ENCODE data around the gene FOXP1.

FOXP1 gene

DNA sequence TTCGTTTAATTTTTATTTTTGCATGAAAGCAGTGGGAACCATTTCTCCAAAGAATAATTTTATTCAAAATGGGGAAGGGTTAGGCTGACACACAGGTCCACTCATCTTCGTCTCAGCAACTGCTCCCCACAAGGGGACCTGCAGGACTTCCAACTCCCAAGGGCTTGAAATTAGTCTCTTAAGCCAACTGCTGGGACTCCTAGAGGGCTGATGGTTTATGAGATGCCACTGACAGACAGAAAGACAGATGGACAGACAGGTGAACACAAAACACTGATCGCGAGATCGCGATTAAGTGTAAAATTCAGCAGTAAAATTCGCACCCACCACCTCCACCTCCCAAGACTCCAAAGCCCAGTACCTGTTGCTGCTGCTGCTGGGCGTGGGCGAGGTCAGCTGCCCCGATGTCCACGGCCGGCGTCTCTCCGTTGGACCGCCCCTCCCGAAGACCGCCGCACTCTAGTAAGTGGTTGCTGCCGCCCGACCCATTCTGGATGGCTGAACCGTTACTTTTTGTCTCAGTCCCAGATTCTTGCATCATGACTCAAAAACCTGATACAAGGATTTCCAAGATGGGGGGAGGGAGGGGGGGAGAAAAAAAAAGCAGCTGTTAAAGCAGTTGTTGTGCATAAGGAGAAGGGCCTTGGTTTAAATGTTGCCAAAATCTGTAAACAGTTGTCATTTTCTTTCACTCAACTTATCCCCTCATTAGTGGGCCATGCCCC, 385.5 kb downstream of the FOXP1 start:
- Mint-ChIP-seq H3K36me3 (ENCODE audit: low read depth) (peaks cover 42% of the 10 kb centered on the region), H3K4me1 (ENCODE audit: low read depth) (peaks cover 64% of the 10 kb centered on the region), H3K9me3 (no peaks in the 10 kb centered on the region), H3K27ac (peak overlapping the region; percentile 34), H3K27me3 (no peaks in the 10 kb centered on the region), H3K4me3 (no peak overlapping the region)

DNA sequence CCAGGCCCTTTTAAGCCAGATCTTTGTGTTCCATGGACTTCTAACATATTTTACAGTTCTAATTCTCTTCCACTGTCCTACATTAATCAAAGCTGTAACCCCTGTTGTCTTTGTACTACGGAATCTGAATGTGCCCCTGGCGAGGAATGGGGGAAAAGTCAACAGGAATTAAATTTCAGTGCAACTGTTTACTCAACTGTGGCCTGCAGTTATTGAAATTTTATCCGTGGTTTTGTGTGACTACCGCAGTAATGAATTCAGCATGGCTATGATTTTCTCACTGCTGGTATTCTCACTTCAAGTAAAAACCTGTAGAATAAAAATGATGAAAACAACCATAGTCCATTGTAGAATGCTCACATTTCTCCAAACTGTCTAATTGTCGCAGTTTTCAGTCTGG, 388.0 kb downstream of the FOXP1 start:
- H3K4me3 Mint-ChIP-seq, result no peak overlapping the region
- peaks cover 53% of the 10 kb centered on the region for H3K36me3 Mint-ChIP-seq (ENCODE audit: low read depth)
- H3K9me3 Mint-ChIP-seq, result no peaks in the 10 kb centered on the region
- no peaks in the 10 kb centered on the region for H3K27me3 Mint-ChIP-seq
- H3K4me1 Mint-ChIP-seq (ENCODE audit: low read depth), result peaks cover 68% of the 10 kb centered on the region
- H3K27ac Mint-ChIP-seq, result peak overlapping the region; percentile 56

DNA sequence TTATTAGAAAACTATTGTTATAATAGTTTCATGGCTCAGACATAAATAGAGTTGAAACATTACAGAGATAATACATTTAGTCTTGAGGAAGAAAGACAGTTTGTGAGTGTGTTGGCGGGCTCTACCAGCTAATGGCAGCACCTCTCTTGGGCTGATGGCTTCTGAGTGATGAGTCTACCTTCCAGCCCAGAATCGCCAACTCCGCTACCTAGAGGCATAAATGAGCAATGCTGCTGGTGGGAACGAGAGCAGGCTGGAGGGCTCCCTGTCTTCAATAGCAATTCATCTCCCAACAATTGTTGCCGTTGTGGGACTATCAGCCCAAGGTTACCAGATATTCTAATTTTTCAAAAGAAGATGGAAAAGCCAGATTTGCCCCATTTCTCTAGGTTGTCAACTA, 388.7 kb downstream of the FOXP1 start:
- H3K36me3 Mint-ChIP-seq (ENCODE audit: low read depth), result peaks cover 57% of the 10 kb centered on the region
- H3K4me1 Mint-ChIP-seq (ENCODE audit: low read depth), result peaks cover 70% of the 10 kb centered on the region
- peak overlapping the region; percentile 76 for H3K27ac Mint-ChIP-seq
- H3K9me3 Mint-ChIP-seq, result no peaks in the 10 kb centered on the region
- H3K4me3 Mint-ChIP-seq, result no peak overlapping the region
- no peaks in the 10 kb centered on the region for H3K27me3 Mint-ChIP-seq

GRCh38 chr3:71191031-71191482, 392.5 kb downstream of the FOXP1 start:
- no peaks in the 10 kb centered on the region for H3K27me3 Mint-ChIP-seq
- H3K27ac Mint-ChIP-seq, result peak overlapping the region; percentile 95
- peaks cover 98% of the 10 kb centered on the region for H3K4me1 Mint-ChIP-seq (ENCODE audit: low read depth)
- no peaks in the 10 kb centered on the region for H3K9me3 Mint-ChIP-seq
- H3K4me3 Mint-ChIP-seq, result no peak overlapping the region
- H3K36me3 Mint-ChIP-seq (ENCODE audit: low read depth), result peaks cover 59% of the 10 kb centered on the region

- Mint-ChIP-seq H3K27ac (peak overlapping the region; percentile 91), H3K36me3 (ENCODE audit: low read depth) (peaks cover 57% of the 10 kb centered on the region), H3K9me3 (no peaks in the 10 kb centered on the region), H3K4me1 (ENCODE audit: low read depth) (peaks cover 96% of the 10 kb centered on the region), H3K4me3 (peak overlapping the region; percentile 52), H3K27me3 (no peaks in the 10 kb centered on the region)
Observed at GRCh38 chr3:71189480-71189879, 394.0 kb downstream of the FOXP1 start.

GRCh38 chr3:71187715-71188114, 395.8 kb downstream of the FOXP1 start:
- peaks cover 89% of the 10 kb centered on the region for H3K4me1 Mint-ChIP-seq (ENCODE audit: low read depth)
- no peak overlapping the region for H3K4me3 Mint-ChIP-seq
- no peaks in the 10 kb centered on the region for H3K9me3 Mint-ChIP-seq
- peaks cover 50% of the 10 kb centered on the region for H3K36me3 Mint-ChIP-seq (ENCODE audit: low read depth)
- no peaks in the 10 kb centered on the region for H3K27me3 Mint-ChIP-seq
- H3K27ac Mint-ChIP-seq, result peak overlapping the region; percentile 91

- H3K27ac Mint-ChIP-seq, result peak overlapping the region; percentile 86
- peaks cover 41% of the 10 kb centered on the region for H3K36me3 Mint-ChIP-seq (ENCODE audit: low read depth)
- H3K9me3 Mint-ChIP-seq, result no peaks in the 10 kb centered on the region
- peaks cover 79% of the 10 kb centered on the region for H3K4me1 Mint-ChIP-seq (ENCODE audit: low read depth)
- no peaks in the 10 kb centered on the region for H3K27me3 Mint-ChIP-seq
- H3K4me3 Mint-ChIP-seq, result peak overlapping the region; percentile 32
Observed at GRCh38 chr3:71186801-71187200, 396.7 kb downstream of the FOXP1 start.

DNA sequence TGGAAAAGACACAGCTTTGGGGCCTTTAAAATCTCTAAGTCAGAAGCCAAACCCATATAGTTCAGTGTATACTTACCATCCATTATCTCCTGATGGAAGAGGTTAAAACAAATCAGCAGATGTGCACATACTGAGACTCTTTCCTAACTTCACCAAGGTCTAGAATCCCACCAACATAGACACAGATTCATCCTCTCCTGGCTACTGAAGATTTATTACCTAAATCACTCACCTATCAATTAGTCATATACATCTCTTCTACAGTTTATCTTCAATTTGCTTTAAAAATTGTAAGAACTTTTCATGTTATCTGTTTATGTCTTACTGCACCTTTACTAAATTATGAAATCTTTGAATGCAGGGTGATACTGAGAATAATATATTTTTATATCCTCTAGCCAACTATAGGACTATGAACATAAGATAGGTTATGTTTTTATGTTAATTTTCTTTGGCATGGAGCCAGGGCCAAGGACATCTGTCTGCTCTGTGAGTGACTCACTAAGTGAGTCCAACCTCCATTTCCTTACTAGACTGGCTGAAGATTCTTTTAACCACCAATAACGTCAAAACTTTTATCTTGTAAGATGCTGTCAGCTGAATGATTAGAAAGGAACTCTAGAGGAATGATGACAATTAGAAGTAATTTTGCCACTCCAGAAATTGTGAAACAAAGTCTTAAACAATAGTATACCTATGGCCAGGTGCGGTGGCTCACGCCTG, 397.6 kb downstream of the FOXP1 start:
- H3K4me3 Mint-ChIP-seq, result no peak overlapping the region
- H3K36me3 Mint-ChIP-seq (ENCODE audit: low read depth), result peaks cover 48% of the 10 kb centered on the region
- peak overlapping the region; percentile 84 for H3K27ac Mint-ChIP-seq
- H3K9me3 Mint-ChIP-seq, result no peaks in the 10 kb centered on the region
- no peaks in the 10 kb centered on the region for H3K27me3 Mint-ChIP-seq
- peaks cover 75% of the 10 kb centered on the region for H3K4me1 Mint-ChIP-seq (ENCODE audit: low read depth)

- Mint-ChIP-seq H3K36me3 (ENCODE audit: low read depth) (peaks cover 54% of the 10 kb centered on the region), H3K4me1 (ENCODE audit: low read depth) (peaks cover 66% of the 10 kb centered on the region), H3K27ac (peak overlapping the region; percentile 7)
Observed at GRCh38 chr3:71184252-71184651, 399.3 kb downstream of the FOXP1 start.

GRCh38 chr3:71183549-71183948, 400.0 kb downstream of the FOXP1 start:
- Mint-ChIP-seq H3K4me3 (no peak overlapping the region), H3K4me1 (ENCODE audit: low read depth) (peaks cover 59% of the 10 kb centered on the region), H3K27ac (no peak overlapping the region), H3K9me3 (no peaks in the 10 kb centered on the region), H3K27me3 (no peaks in the 10 kb centered on the region), H3K36me3 (ENCODE audit: low read depth) (peaks cover 49% of the 10 kb centered on the region)

More at GRCh38 chr3:71184252-71184651, 399.3 kb downstream of the FOXP1 start:
- Mint-ChIP-seq H3K9me3 (no peaks in the 10 kb centered on the region), H3K4me3 (no peak overlapping the region), H3K27me3 (no peaks in the 10 kb centered on the region)

DNA sequence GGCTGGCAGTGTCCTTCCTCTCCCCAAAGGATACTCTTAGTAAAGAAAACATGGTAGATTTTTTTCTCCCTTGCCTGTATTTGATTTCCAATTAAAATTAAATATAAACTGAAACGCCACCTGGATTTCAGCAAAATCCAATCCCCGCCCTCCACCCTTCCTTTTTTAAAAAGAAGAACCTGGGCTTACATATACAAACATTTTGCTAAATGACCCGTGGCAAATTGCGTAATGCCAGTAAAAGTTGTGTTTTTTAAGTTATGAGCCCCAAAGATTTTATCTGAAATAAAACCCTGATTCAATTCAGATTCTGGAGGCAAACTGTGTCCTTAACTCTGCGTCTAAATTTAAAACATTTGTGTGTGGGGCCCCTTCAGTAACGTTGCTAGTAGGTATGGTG, 403.0 kb downstream of the FOXP1 start:
- Mint-ChIP-seq H3K4me3 (no peak overlapping the region), H3K27me3 (no peaks in the 10 kb centered on the region), H3K27ac (no peak overlapping the region), H3K36me3 (ENCODE audit: low read depth) (peaks cover 50% of the 10 kb centered on the region), H3K4me1 (ENCODE audit: low read depth) (peaks cover 41% of the 10 kb centered on the region), H3K9me3 (no peaks in the 10 kb centered on the region)

DNA sequence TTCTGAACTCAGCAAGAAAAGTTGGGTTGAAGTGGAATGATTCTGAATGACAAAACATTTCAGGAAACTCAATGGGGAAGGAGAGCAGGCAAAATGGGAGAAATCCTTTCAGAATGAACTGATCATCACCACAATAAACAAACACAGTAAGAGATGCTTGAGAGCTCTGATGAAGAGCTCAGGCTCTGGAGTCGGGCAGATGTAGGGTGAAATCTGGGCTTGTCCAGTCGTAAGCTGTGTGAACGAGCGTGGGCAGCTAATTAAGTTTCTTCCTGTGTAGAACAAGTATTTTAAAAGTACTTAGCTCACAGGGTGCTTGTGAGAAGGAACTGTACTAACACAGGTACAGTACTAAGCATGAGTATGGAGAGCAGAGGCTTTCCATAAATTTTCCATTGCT, 406.2 kb downstream of the FOXP1 start:
- H3K36me3 Mint-ChIP-seq (ENCODE audit: low read depth), result peaks cover 59% of the 10 kb centered on the region
- H3K4me3 Mint-ChIP-seq, result no peak overlapping the region
- no peaks in the 10 kb centered on the region for H3K27me3 Mint-ChIP-seq
- no peaks in the 10 kb centered on the region for H3K9me3 Mint-ChIP-seq
- H3K27ac Mint-ChIP-seq, result peak overlapping the region; percentile 66
- peaks cover 44% of the 10 kb centered on the region for H3K4me1 Mint-ChIP-seq (ENCODE audit: low read depth)

- Mint-ChIP-seq H3K27me3 (no peaks in the 10 kb centered on the region), H3K9me3 (no peaks in the 10 kb centered on the region), H3K4me3 (no peak overlapping the region), H3K36me3 (ENCODE audit: low read depth) (peaks cover 64% of the 10 kb centered on the region), H3K27ac (no peak overlapping the region), H3K4me1 (ENCODE audit: low read depth) (peaks cover 41% of the 10 kb centered on the region)
Observed at GRCh38 chr3:71176366-71176765, 407.2 kb downstream of the FOXP1 start.

- H3K4me3 Mint-ChIP-seq, result no peak overlapping the region
- no peak overlapping the region for H3K27ac Mint-ChIP-seq
- H3K27me3 Mint-ChIP-seq, result no peaks in the 10 kb centered on the region
- H3K4me1 Mint-ChIP-seq (ENCODE audit: low read depth), result peaks cover 41% of the 10 kb centered on the region
- H3K36me3 Mint-ChIP-seq (ENCODE audit: low read depth), result peaks cover 64% of the 10 kb centered on the region
- H3K9me3 Mint-ChIP-seq, result no peaks in the 10 kb centered on the region
Observed at GRCh38 chr3:71175691-71176365, 407.7 kb downstream of the FOXP1 start.

DNA sequence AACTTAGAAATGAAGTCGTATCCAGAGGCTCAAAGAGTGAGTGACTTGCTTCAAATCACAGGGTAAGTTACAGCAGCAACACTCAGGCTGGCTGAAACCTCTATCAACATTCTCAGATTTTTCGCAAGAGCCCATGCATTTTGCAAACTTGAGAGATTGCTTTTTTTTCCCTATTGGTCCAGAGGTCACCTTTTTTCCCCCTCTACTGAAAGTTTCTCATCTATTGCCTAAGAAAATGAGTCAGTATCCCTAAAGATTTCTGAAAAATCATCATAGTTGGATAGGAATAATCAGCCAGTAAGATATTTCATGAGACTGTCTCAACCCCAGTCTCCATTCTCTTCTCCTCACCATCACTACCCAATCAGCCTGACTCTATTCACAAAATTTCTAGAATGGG, 410.6 kb downstream of the FOXP1 start:
- no peaks in the 10 kb centered on the region for H3K27me3 Mint-ChIP-seq
- H3K4me3 Mint-ChIP-seq, result no peak overlapping the region
- H3K36me3 Mint-ChIP-seq (ENCODE audit: low read depth), result peaks cover 51% of the 10 kb centered on the region
- no peaks in the 10 kb centered on the region for H3K9me3 Mint-ChIP-seq
- no peak overlapping the region for H3K27ac Mint-ChIP-seq
- peaks cover 60% of the 10 kb centered on the region for H3K4me1 Mint-ChIP-seq (ENCODE audit: low read depth)
